ENCODE data around the gene INPP5E.
A peak's percentile ranks its signal among the peaks of the same experiment; 100 is the strongest.

INPP5E gene

GRCh38 chr9:136403915-136404800 lies 35.5 kb downstream of the INPP5E start:
- DNase-seq (ENCODE audit: low read depth) = no peak

- DNase-seq (ENCODE audit: low read depth) = peak; percentile 33
Observed at GRCh38 chr9:136403538-136403914, 36.1 kb downstream of the INPP5E start.

GRCh38 chr9:136402067-136402466 lies 37.6 kb downstream of the INPP5E start:
- DNase-seq (ENCODE audit: low read depth) = no peak

- DNase-seq (ENCODE audit: low read depth) = no peak
Observed at GRCh38 chr9:136401173-136401922, 38.3 kb downstream of the INPP5E start.

GRCh38 chr9:136400038-136400834 lies 39.4 kb downstream of the INPP5E start, which contains the start of gene SNAPC4:
Gene SNAPC4, minus strand, starts transcription at chr9:136400170. Its CDS starts 1,742 bp downstream, at chr9:136398428.
- DNase-seq (ENCODE audit: low read depth) = peak; percentile 76

GRCh38 chr9:136399176-136400037 lies 40.2 kb downstream of the INPP5E start:
- no peak for DNase-seq (ENCODE audit: low read depth)

- no peak for DNase-seq (ENCODE audit: low read depth)
Observed at GRCh38 chr9:136398286-136398685, 41.4 kb downstream of the INPP5E start.

GRCh38 chr9:136397643-136398042 lies 42.0 kb downstream of the INPP5E start:
- DNase-seq (ENCODE audit: low read depth) = no peak

GRCh38 chr9:136396219-136396515 lies 43.5 kb downstream of the INPP5E start:
- no peak for DNase-seq (ENCODE audit: low read depth)

- no peak for DNase-seq (ENCODE audit: low read depth)
Observed at GRCh38 chr9:136395345-136396218, 44.1 kb downstream of the INPP5E start.

- DNase-seq (ENCODE audit: low read depth) = no peak
Observed at GRCh38 chr9:136395020-136395340, 44.7 kb downstream of the INPP5E start.

- DNase-seq (ENCODE audit: low read depth) = no peak
Observed at GRCh38 chr9:136394312-136395019, 45.2 kb downstream of the INPP5E start.

GRCh38 chr9:136393531-136393930 lies 46.1 kb downstream of the INPP5E start:
- DNase-seq (ENCODE audit: low read depth) = no peak

GRCh38 chr9:136392538-136393449 lies 46.9 kb downstream of the INPP5E start:
- DNase-seq (ENCODE audit: low read depth) = no peak

- DNase-seq (ENCODE audit: low read depth) = no peak
Observed at GRCh38 chr9:136391737-136392537, 47.7 kb downstream of the INPP5E start.

- DNase-seq (ENCODE audit: low read depth) = no peak
Observed at GRCh38 chr9:136389396-136389795, 50.2 kb downstream of the INPP5E start.

- no peak for DNase-seq (ENCODE audit: low read depth)
Observed at GRCh38 chr9:136387217-136387616, 52.4 kb downstream of the INPP5E start.

GRCh38 chr9:136386018-136386417 lies 53.6 kb downstream of the INPP5E start:
- no peak for DNase-seq (ENCODE audit: low read depth)

Measured in stimulated activated CD8-positive, alpha-beta memory T cell treated with anti-CD3 and anti-CD28 coated beads, Interleukin-15, amount 100 ng/mL, for 24 hours (primary cell).